PC-9 (cell line): ENCODE results near the gene FOSB.

ENCODE experiments used
- EZH2 ChIP-seq: fragments of 200-600 bp; sonication (generic); IDR thresholded peaks from 2 replicates; pipeline ENCODE4 v1.8.0; 2017; ENCODE audit warnings: antibody characterized with exemption, low read depth
- TF ChIP-seq, protein P1 (sequence below): fragments of 200-600 bp; sonication (generic); conservative IDR thresholded peaks from 2 replicates; pipeline ENCODE4 v1.6.1; 2017; ENCODE audit warnings: mixed run types, antibody characterized with exemption, mild to moderate bottlenecking, moderate library complexity

GRCh38 chr19:45450012-45450333, 17.8 kb upstream of the FOSB start:
- TF ChIP-seq, protein P1, sequence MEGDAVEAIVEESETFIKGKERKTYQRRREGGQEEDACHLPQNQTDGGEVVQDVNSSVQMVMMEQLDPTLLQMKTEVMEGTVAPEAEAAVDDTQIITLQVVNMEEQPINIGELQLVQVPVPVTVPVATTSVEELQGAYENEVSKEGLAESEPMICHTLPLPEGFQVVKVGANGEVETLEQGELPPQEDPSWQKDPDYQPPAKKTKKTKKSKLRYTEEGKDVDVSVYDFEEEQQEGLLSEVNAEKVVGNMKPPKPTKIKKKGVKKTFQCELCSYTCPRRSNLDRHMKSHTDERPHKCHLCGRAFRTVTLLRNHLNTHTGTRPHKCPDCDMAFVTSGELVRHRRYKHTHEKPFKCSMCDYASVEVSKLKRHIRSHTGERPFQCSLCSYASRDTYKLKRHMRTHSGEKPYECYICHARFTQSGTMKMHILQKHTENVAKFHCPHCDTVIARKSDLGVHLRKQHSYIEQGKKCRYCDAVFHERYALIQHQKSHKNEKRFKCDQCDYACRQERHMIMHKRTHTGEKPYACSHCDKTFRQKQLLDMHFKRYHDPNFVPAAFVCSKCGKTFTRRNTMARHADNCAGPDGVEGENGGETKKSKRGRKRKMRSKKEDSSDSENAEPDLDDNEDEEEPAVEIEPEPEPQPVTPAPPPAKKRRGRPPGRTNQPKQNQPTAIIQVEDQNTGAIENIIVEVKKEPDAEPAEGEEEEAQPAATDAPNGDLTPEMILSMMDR = no peak
- TF ChIP-seq EZH2 = no peak
